ENCODE measurements around the gene C4orf50.

The C4orf50 gene

DNA sequence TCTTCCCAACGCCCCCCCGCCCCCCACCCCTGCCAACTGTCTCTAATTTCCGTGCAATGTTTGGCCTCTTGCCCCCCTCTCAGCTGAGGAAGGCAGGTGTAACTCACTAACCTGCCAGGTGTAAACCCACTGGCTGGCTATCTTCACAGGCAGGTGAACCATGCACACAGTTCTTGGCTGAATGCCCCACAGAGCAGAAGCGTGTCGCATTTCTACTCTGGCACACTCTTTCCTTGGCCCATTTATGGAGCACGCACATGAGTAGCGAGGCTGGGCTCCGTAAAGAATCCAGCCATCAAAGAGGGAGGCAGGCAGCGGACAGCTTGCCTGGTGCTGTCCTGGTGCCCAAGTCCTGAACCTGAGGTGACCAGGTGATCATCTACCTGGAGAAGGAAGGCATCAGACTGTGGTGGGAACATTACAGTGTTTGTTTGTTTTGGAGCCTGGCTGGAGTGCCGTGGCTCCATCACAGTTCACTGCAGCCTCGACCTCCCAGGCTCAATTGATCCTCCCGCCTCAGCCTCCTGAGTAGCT is 86.1 kb downstream of the C4orf50 start:
- no peak for DNase-seq (ENCODE audit: extremely low read depth, low read depth)
- TF ChIP-seq CTCF (IDR thresholded peaks at IDR 0.05; ENCODE audit: low read depth, low read length) = no peak

GRCh38 chr4:5931526-5931925 is 86.7 kb downstream of the C4orf50 start:
- DNase-seq (ENCODE audit: extremely low read depth, low read depth) = no peak
- TF ChIP-seq CTCF (IDR thresholded peaks at IDR 0.05; ENCODE audit: low read depth, low read length) = no peak

DNA sequence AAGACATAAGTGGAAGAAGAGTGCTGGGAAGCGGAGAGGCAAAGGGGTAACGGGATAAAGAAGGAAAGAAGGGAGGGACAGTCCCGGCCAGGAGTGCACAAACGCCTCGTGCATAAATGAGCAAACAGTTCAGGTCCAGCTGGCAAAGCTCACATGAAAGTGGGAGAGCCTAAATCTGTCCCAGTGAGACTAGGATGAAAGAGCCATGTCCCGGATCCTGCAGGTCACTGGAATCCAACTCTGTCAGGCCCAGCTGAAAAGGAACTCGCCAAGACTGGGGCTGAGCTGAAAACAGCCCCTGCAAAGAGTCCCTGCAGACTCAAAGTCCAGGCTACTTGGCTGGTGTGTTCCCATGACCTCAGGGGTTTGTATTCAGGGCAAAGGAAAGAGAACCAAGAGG is 87.4 kb downstream of the C4orf50 start:
- no peak for TF ChIP-seq CTCF (IDR thresholded peaks at IDR 0.05; ENCODE audit: low read depth, low read length)
- DNase-seq (ENCODE audit: extremely low read depth, low read depth) = no peak

DNA sequence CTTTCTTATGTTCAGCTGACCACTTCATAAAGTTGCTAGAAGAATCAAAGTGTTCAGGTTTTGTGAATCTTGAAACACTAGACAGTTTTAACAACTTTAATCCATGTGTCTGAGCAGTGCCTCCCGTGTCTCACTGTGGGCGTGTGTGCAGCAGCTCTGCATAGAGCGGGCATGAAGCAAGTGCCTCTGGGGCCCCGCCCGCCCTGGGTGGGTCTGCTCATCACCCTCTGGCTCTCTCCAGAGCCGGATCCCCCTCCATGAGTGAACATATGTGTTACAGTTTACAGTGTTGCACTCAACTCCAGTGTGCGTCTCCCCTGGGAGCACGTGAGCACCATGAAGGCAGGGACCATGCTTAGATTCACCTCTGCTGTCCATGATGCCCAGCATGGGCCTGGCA is 87.8 kb downstream of the C4orf50 start:
- TF ChIP-seq CTCF (IDR thresholded peaks at IDR 0.05; ENCODE audit: low read depth, low read length) = no peak
- no peak for DNase-seq (ENCODE audit: extremely low read depth, low read depth)

DNA sequence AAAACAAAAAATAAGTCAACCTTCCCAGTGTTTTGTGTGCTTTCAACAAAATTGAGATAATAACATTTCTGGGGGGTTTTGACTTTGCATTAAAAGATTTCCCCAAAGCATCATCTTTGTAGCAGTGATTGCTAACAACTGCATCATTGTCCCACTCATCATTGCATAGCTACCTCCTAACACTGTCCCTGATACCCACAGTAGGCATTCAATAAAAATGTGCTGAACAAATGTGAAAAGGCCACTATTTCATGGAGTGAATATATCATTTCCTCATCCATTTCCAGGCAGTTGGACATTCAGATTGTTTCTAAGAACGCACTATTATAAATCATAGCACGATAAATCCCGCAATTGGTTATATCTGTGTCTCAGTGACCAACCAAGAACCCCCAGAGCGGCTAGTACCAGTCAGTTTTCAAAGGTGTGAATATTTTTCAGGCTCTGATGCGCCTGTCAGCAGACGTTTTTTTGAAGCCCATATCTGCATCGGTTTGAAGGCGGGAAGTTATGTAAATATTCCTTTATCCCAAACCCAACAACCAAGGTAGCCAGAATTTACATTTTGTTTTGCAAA is 89.3 kb downstream of the C4orf50 start:
- no peak for TF ChIP-seq CTCF (IDR thresholded peaks at IDR 0.05; ENCODE audit: low read depth, low read length)
- no peak for DNase-seq (ENCODE audit: extremely low read depth, low read depth)

GRCh38 chr4:5928274-5928673 is 90.0 kb downstream of the C4orf50 start:
- TF ChIP-seq CTCF (IDR thresholded peaks at IDR 0.05; ENCODE audit: low read depth, low read length) = no peak

GRCh38 chr4:5927747-5928146 is 90.5 kb downstream of the C4orf50 start:
- DNase-seq (ENCODE audit: extremely low read depth, low read depth) = no peak

More at GRCh38 chr4:5928274-5928673, 90.0 kb downstream of the C4orf50 start:
- no peak for DNase-seq (ENCODE audit: extremely low read depth, low read depth)

More at GRCh38 chr4:5927747-5928146, 90.5 kb downstream of the C4orf50 start:
- no peak for TF ChIP-seq CTCF (IDR thresholded peaks at IDR 0.05; ENCODE audit: low read depth, low read length)
